ENCODE measurements around the gene LRRFIP1. TPM values are rescaled to one million over a fixed set of nuclear protein-coding genes. Genes with fewer than 3 reads are reported as not detected.

LRRFIP1 gene
- polyA plus RNA-seq, 1 donor (not counting 4 experiments of a cell fraction or from before 2014, with no cell fraction given), result 115 TPM

DNA sequence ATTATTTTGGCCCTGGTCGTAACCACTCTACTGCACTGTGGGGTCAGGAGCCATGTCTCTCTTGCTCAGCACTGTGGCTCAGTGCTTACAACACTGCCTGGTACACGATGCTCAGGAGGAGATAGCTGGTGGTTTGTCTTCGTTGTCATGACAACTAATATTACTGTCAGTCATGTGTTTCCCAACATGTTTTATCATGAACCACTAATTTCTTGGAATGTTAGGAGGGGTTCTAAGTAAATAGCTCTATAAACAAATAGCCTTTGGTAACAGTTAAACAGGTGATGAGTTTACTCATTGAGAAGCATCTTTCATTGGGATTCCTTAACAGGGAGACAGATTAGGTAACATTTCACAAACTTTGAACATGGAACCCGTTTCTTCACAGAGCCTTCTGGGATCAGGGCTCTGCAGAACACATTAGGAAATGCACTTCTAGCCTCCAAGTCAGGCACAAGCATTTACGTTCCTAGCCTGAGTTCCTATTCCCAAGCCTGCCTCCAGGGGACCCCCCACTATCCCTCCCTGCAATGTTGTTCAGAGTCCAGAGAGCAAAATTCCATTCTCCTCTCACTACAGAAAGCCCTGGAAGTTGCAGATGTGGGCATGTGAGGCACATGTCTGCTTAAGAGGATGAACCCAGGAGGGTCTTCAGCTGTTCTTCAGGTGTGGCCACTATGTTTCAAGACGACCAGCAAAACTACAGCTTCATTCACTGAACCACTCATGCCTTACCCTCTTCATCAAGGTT is 164.8 kb downstream of the LRRFIP1 start:
- no peak overlapping the region for H3K4me3 ChIP-seq (ENCODE audit: control insufficient read depth in 2 of 3, extremely low read depth in 1 of 3, insufficient read depth in 2 of 3, low read depth in 1 of 3, low read length in 3 of 3)
- no peaks in the 10 kb centered on the region for H3K79me2 ChIP-seq (ENCODE audit: control insufficient read depth, insufficient read depth, low read length)
- no peak overlapping the region for H3K9ac ChIP-seq (ENCODE audit: control insufficient read depth, extremely low read depth, insufficient read depth, low read length)
- H3K9me3 ChIP-seq (ENCODE audit: control insufficient read depth, low read depth, low read length), result no peaks in the 10 kb centered on the region
- TF ChIP-seq, protein P1, sequence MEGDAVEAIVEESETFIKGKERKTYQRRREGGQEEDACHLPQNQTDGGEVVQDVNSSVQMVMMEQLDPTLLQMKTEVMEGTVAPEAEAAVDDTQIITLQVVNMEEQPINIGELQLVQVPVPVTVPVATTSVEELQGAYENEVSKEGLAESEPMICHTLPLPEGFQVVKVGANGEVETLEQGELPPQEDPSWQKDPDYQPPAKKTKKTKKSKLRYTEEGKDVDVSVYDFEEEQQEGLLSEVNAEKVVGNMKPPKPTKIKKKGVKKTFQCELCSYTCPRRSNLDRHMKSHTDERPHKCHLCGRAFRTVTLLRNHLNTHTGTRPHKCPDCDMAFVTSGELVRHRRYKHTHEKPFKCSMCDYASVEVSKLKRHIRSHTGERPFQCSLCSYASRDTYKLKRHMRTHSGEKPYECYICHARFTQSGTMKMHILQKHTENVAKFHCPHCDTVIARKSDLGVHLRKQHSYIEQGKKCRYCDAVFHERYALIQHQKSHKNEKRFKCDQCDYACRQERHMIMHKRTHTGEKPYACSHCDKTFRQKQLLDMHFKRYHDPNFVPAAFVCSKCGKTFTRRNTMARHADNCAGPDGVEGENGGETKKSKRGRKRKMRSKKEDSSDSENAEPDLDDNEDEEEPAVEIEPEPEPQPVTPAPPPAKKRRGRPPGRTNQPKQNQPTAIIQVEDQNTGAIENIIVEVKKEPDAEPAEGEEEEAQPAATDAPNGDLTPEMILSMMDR (optimal IDR thresholded peaks at IDR 0.05 in 1 of 3, IDR thresholded peaks at IDR 0.05 in 1 of 3, conservative IDR thresholded peaks at IDR 0.05 in 1 of 3; ENCODE audit: extremely low read depth in 1 of 3, insufficient read depth in 2 of 3, low read length in 3 of 3), result peak in 1 of 3 experiments; percentile 35
- TF ChIP-seq EZH2 (IDR thresholded peaks at IDR 0.05; ENCODE audit: low read length), result no peak
- H2AFZ ChIP-seq (ENCODE audit: control insufficient read depth, low read length), result no peak overlapping the region
- H3K4me1 ChIP-seq (ENCODE audit: control insufficient read depth, extremely low read depth, insufficient read depth, low read length), result no peaks in the 10 kb centered on the region
- no peaks in the 10 kb centered on the region for H3K9me1 ChIP-seq (ENCODE audit: control insufficient read depth, extremely low read depth, insufficient read depth, low read length)
- dilution Hi-C loops (cut with MboI; ENCODE audit: extremely low pct_ligation_motif_present, low sequenced_read_pairs), result no loop called here
- no peaks in the 10 kb centered on the region for H3K36me3 ChIP-seq (ENCODE audit: control insufficient read depth in 2 of 2, extremely low read depth in 1 of 2, insufficient read depth in 2 of 2, low read length in 2 of 2)
- no peaks in the 10 kb centered on the region for H3K27me3 ChIP-seq (ENCODE audit: control insufficient read depth, extremely low read depth, insufficient read depth, low read length)
- FAIRE-seq (no peak), DNase-seq (ENCODE audit: low read depth, low spot score) (no peak)
- H3K4me2 ChIP-seq (ENCODE audit: control insufficient read depth, extremely low read depth, insufficient read depth, low read depth, low read length), result no peak overlapping the region
- no peaks in the 10 kb centered on the region for H4K20me1 ChIP-seq (ENCODE audit: control insufficient read depth, extremely low read depth, insufficient read depth, low read length)
- H3K27ac ChIP-seq (ENCODE audit: control insufficient read depth, insufficient read depth, low read length), result no peak overlapping the region

DNA sequence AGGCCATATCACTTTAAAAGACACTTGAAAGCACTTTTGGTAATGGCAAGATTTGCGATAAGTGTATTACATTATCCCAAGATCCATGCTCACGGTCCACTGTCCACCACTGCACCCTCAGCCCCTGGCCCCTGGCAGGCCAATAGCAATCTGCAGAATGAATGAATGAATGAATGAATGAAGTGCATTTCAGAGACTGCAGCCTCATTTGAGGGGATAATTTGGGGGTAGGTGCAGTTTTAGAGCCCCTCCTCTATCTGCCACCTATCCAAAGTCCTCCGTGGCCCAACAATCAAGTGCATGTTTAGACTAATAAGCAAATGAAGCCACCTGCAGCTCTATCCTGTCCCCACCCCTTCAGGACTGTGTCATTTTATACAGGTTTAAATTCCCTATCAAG is 169.9 kb downstream of the LRRFIP1 start:
- dilution Hi-C loops (cut with MboI; ENCODE audit: extremely low pct_ligation_motif_present, low sequenced_read_pairs), result no loop called here
- TF ChIP-seq, protein P1 (optimal IDR thresholded peaks at IDR 0.05 in 1 of 3, IDR thresholded peaks at IDR 0.05 in 1 of 3, conservative IDR thresholded peaks at IDR 0.05 in 1 of 3; ENCODE audit: extremely low read depth in 1 of 3, insufficient read depth in 2 of 3, low read length in 3 of 3), result no peak
- TF ChIP-seq EZH2 (IDR thresholded peaks at IDR 0.05; ENCODE audit: low read length), result no peak
- H3K4me1 ChIP-seq (ENCODE audit: control insufficient read depth, extremely low read depth, insufficient read depth, low read length), result no peaks in the 10 kb centered on the region

More for the DNA sequence above, 169.9 kb downstream of the LRRFIP1 start:
- H3K79me2 ChIP-seq (ENCODE audit: control insufficient read depth, insufficient read depth, low read length), result no peaks in the 10 kb centered on the region
- H3K4me3 ChIP-seq (ENCODE audit: control insufficient read depth in 2 of 3, extremely low read depth in 1 of 3, insufficient read depth in 2 of 3, low read depth in 1 of 3, low read length in 3 of 3), result no peak overlapping the region
- no peak overlapping the region for H3K27ac ChIP-seq (ENCODE audit: control insufficient read depth, insufficient read depth, low read length)
- no peaks in the 10 kb centered on the region for H3K27me3 ChIP-seq (ENCODE audit: control insufficient read depth, extremely low read depth, insufficient read depth, low read length)
- no peaks in the 10 kb centered on the region for H3K9me3 ChIP-seq (ENCODE audit: control insufficient read depth, low read depth, low read length)
- DNase-seq (ENCODE audit: low read depth, low spot score), result no peak
- no peaks in the 10 kb centered on the region for H3K36me3 ChIP-seq (ENCODE audit: control insufficient read depth in 2 of 2, extremely low read depth in 1 of 2, insufficient read depth in 2 of 2, low read length in 2 of 2)
- H4K20me1 ChIP-seq (ENCODE audit: control insufficient read depth, extremely low read depth, insufficient read depth, low read length), result no peaks in the 10 kb centered on the region
- no peak overlapping the region for H3K9ac ChIP-seq (ENCODE audit: control insufficient read depth, extremely low read depth, insufficient read depth, low read length)
- no peaks in the 10 kb centered on the region for H3K9me1 ChIP-seq (ENCODE audit: control insufficient read depth, extremely low read depth, insufficient read depth, low read length)
- no peak overlapping the region for H2AFZ ChIP-seq (ENCODE audit: control insufficient read depth, low read length)
- FAIRE-seq, result no peak
- H3K4me2 ChIP-seq (ENCODE audit: control insufficient read depth, extremely low read depth, insufficient read depth, low read depth, low read length), result no peak overlapping the region
